Psoas muscle (tissue), 8 donors: ENCODE measurements around the gene FUT6. TPM values are rescaled to one million over a fixed set of nuclear protein-coding genes. Genes with fewer than 3 reads are reported as not detected.

Source experiments
- ATAC-seq, 4 donors: fragments of 200-7000 bp; cut with Tn5 transposase; one replicate each; pipeline ENCODE4 v1.9.1; 2020; ENCODE audit warnings: moderate library complexity in 3 of 4, mild to moderate bottlenecking in 2 of 4
- DNase-seq, 2 donors: peaks; one replicate each; pipeline ENCODE4 v3.0.0-alpha.2; 2020
- H3K27ac ChIP-seq: fragments of 200-600 bp; one replicate; pipeline ENCODE4 v1.8.0; 2022
- H3K27me3 ChIP-seq, 3 donors: fragments of 200-600 bp in 1 of 3; one replicate each; pipeline versions ENCODE4 v1.6.1 to v1.8.0; 2013 to 2022; ENCODE audit warnings: low read length in 2 of 3, mild to moderate bottlenecking in 2 of 3, moderate library complexity in 1 of 3; ENCODE audit not compliant: insufficient read depth in 3 of 3
- H3K36me3 ChIP-seq, 2 donors: fragments of 200-600 bp in 1 of 2; one replicate each; pipeline versions ENCODE4 v1.6.1 to v1.8.0; 2013 to 2022; ENCODE audit warnings: low read depth in 1 of 2, mild to moderate bottlenecking in 1 of 2, moderate library complexity in 1 of 2; ENCODE audit not compliant: insufficient read depth in 1 of 2
- H3K4me1 ChIP-seq: fragments of 200-600 bp; one replicate; pipeline ENCODE4 v1.8.0; 2022
- H3K4me3 ChIP-seq: fragments of 200-600 bp; one replicate; pipeline ENCODE4 v1.8.0; 2022; ENCODE audit warnings: mild to moderate bottlenecking
- H3K9me3 ChIP-seq: fragments of 200-600 bp; one replicate; pipeline ENCODE4 v1.8.0; 2022
- WGBS, 3 donors: extraction: QIAGEN DNeasy Blood & Tissue Kit; methylation state at CpG; one replicate each; pipeline versions ENCODE4 v1.1.6 to v1.1.7; 2013; 5-methylcytosine and 5-hydroxymethylcytosine counted together
- intact Hi-C, 2 donors: fragments of 100-400 bp; cut with DNase I; formaldehyde crosslinking; loops; one replicate each; pipeline versions ENCODE4 v1.11.0 to v1.14.2; 2022
- polyA plus RNA-seq, 3 donors: library from polyadenylated mRNA; stranded (reverse); fragments of 200-250 nt; gene quantifications; one replicate each; pipeline ENCODE4 v1.2.3, GENCODE V29; 2013
- total RNA-seq, 4 donors: library from RNA; stranded (reverse); fragmentation: NEBNext Ultra II Directional in 2 of 4; extraction: Animal tissue kit (Norgen Biotek cat#: 25700) in 2 of 4; gene quantifications; one replicate each; pipeline versions ENCODE4 v1.2.1 to v1.2.4, GENCODE V29; 2021 to 2023
- TF ChIP-seq, protein P1 (sequence below): fragments of 200-600 bp; IDR thresholded peaks from one replicate; pipeline ENCODE4 v1.8.0; 2022; ENCODE audit warnings: antibody characterized with exemption
- donor health status: healthy with polysubstance abuse.
- donor health status: DM: no; HTN: no; CAD: no; lungs with moderate emphysema.
- donor health status: Bipolar disorder and iron deficiency.
- donor health status: healthy.
- donor health status: DM: yes; HTN: yes; CAD: no.
- donor health status: DM: no; HTN: no; CAD: no.
- donor health status: DM: no; HTN: no; CAD: no.
- donor health status: DM: yes; HTN: yes; CAD: no.

FUT6 gene
- total and polyA plus RNA-seq, 7 donors = 0.03 TPM; not detected in 5

DNA sequence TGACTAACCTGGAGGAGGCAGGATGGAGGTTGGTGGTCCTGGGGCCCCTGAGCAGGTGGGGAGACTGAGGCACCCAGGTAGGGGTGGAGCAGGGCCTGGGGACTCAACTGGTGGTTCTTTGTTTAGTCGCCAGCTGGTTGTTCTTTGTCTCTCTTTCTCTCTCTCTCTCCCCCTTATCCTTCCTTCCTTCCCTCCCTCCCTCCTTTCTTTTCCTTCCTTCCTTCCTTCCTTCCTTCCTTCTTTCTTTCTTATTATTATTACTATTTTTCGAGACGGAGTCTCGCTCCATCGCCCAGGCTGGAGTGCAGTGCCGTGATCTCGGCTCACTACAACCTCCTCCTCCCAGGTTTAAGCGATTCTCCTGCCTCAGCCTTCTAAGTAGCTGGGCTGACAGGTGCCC lies 41.3 kb downstream of the FUT6 start:
- H3K36me3 ChIP-seq = no peaks in the 10 kb centered on the region
- H3K4me3 ChIP-seq = no peak overlapping the region
- ATAC-seq (no peak), DNase-seq (no peak)
- no peak overlapping the region for H3K27ac ChIP-seq
- WGBS, 3 donors = 77 to 88% (median 83%) methylated on average over 5 to 8 of the region's 8 CpGs
- TF ChIP-seq, protein P1, sequence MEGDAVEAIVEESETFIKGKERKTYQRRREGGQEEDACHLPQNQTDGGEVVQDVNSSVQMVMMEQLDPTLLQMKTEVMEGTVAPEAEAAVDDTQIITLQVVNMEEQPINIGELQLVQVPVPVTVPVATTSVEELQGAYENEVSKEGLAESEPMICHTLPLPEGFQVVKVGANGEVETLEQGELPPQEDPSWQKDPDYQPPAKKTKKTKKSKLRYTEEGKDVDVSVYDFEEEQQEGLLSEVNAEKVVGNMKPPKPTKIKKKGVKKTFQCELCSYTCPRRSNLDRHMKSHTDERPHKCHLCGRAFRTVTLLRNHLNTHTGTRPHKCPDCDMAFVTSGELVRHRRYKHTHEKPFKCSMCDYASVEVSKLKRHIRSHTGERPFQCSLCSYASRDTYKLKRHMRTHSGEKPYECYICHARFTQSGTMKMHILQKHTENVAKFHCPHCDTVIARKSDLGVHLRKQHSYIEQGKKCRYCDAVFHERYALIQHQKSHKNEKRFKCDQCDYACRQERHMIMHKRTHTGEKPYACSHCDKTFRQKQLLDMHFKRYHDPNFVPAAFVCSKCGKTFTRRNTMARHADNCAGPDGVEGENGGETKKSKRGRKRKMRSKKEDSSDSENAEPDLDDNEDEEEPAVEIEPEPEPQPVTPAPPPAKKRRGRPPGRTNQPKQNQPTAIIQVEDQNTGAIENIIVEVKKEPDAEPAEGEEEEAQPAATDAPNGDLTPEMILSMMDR = no peak
- intact Hi-C loops = no loop called here
- H3K4me1 ChIP-seq = no peaks in the 10 kb centered on the region
- H3K9me3 ChIP-seq = no peaks in the 10 kb centered on the region
- peaks cover 0 to 62% (median 18%) of the 10 kb centered on the region in 3 donors for H3K27me3 ChIP-seq

DNA sequence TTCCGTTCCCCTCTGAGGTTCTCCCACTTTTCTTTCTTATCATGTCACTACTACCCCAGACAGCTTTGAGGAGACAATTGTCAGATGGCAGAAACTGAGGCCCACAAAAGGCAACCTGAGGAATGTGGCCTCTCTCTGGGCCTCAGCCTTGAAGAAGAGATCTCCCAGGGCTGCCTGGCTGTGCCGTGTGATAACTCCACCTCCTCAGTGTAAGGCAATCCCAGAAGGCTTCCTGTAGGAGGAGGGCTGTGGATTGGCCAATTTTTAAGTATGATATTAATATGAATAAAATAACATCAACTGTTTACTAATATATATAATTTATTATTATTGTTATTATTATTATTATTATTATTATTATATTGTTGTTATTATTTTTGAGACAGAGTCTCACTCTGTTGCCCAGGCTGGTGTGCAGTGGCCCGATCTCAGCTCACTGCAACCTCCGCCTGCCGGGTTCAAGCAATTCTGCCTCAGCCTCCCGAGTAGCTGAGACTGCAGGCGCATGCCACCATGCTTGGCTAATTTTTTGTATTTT lies 44.1 kb downstream of the FUT6 start:
- H3K4me3 ChIP-seq = no peak overlapping the region
- WGBS, 3 donors = 81 to 92% (median 89%) methylated on average over 7 of the region's 7 CpGs
- no peak for DNase-seq
- intact Hi-C loops = no loop called here
- H3K9me3 ChIP-seq = no peaks in the 10 kb centered on the region
- H3K36me3 ChIP-seq = no peaks in the 10 kb centered on the region
- H3K27ac ChIP-seq = no peak overlapping the region
- TF ChIP-seq, protein P1 = no peak
- no peaks in the 10 kb centered on the region for H3K4me1 ChIP-seq
- H3K27me3 ChIP-seq = peaks cover 0 to 35% (median 5%) of the 10 kb centered on the region in 3 donors
- no peak for ATAC-seq

DNA sequence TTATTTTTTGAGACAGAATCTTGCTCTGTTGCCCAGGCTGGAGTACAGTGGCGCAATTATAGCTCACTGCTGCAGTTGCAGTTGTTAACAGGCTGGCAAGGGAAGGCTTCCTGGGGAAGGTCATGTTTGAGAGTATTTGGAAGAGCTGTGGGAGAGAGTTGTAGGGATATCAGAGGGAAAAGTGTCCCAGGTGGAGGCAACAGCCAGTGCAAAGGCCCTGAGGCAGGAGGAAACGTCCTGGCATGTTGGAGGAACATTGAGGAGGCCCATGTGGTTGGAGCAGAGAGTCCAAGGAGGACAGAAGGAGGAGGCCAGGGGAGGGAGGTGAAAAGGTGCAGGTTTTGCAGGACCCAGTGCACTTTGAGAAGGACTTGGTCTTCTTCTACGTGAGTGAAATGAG lies 46.3 kb downstream of the FUT6 start:
- Histone ChIP-seq H3K9me3 (no peaks in the 10 kb centered on the region), H3K27me3 (peaks cover 0 to 15% (median 0%) of the 10 kb centered on the region in 3 donors), H3K4me3 (no peak overlapping the region), H3K27ac (no peak overlapping the region), H3K36me3 (peaks cover 4 to 20% of the 10 kb centered on the region in 2 donors), H3K4me1 (peaks cover 7% of the 10 kb centered on the region)
- TF ChIP-seq, protein P1 = no peak
- intact Hi-C loops = loop anchor here in 1 of 2 donors (5.0 kb wide), 1 partner anchor 71 kb away; the partner anchor contains the start of genes CATSPERD and LONP1
- 87 to 92% (median 87%) methylated on average over 3 of the region's 3 CpGs for WGBS, 3 donors
- ATAC-seq (no peak), DNase-seq (no peak)

DNA sequence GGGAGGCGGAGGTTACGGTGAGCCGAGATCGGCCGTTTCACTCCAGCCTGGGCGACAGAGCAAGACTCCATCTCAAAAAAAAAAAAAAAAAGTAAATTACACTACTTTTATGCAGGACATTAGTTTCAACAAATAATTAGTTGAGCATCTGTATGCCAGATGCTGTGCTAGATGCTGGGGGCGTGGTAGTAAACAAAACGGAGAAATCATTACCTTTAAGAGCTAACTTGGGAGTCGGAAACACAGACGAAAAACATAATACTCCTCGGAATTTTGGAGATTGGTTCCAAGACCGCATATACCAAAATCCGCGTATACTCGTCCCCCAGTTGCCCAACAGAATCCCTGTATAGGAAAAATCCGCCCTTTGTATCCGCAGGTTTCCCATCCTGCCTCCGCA lies 47.3 kb downstream of the FUT6 start:
- 90 to 94% (median 93%) methylated on average over 18 of the region's 18 CpGs for WGBS, 3 donors
- Histone ChIP-seq H3K4me1 (peaks cover 7% of the 10 kb centered on the region), H3K4me3 (no peak overlapping the region), H3K9me3 (no peaks in the 10 kb centered on the region), H3K27ac (no peak overlapping the region), H3K36me3 (peaks cover 4 to 29% of the 10 kb centered on the region in 2 donors), H3K27me3 (peaks cover 0 to 6% (median 0%) of the 10 kb centered on the region in 3 donors)
- no peak for ATAC-seq
- TF ChIP-seq, protein P1 = no peak
- intact Hi-C loops = loop anchor here in 1 of 2 donors (5.0 kb wide), 1 partner anchor 70 kb away; the partner anchor contains the start of genes CATSPERD and LONP1
- DNase-seq = no peak
